Measurements from ENCODE around the gene KLHL25. TPM values are rescaled to one million over a fixed set of nuclear protein-coding genes. Genes with fewer than 3 reads are reported as not detected.

KLHL25 gene
- total and polyA plus RNA-seq, 2 of the 8 experiments (the other 6 are each of a cell fraction or from before 2014, with no cell fraction given), result 16.5 to 22.0 TPM

DNA sequence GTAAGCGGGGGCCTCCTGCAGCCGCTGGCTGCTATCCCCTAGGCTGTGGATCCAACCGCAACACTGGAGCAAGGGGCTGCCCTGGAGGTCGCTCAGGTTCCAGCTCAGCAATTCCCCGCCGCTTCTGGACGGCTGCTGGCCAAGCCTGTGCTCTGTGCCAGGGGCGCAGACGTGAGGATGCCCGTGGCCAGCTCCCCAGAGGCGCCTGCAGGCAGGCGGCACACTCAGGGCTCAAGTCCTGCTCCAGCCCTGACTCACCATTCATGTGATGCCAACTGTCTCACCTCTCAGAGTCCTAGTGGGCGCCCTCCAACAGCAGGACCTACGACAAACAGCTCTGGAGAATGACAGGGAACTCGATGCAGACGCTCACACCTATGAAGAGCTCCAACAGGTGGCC, 31.6 kb downstream of the KLHL25 start (continued):
- TF ChIP-seq, protein P1, sequence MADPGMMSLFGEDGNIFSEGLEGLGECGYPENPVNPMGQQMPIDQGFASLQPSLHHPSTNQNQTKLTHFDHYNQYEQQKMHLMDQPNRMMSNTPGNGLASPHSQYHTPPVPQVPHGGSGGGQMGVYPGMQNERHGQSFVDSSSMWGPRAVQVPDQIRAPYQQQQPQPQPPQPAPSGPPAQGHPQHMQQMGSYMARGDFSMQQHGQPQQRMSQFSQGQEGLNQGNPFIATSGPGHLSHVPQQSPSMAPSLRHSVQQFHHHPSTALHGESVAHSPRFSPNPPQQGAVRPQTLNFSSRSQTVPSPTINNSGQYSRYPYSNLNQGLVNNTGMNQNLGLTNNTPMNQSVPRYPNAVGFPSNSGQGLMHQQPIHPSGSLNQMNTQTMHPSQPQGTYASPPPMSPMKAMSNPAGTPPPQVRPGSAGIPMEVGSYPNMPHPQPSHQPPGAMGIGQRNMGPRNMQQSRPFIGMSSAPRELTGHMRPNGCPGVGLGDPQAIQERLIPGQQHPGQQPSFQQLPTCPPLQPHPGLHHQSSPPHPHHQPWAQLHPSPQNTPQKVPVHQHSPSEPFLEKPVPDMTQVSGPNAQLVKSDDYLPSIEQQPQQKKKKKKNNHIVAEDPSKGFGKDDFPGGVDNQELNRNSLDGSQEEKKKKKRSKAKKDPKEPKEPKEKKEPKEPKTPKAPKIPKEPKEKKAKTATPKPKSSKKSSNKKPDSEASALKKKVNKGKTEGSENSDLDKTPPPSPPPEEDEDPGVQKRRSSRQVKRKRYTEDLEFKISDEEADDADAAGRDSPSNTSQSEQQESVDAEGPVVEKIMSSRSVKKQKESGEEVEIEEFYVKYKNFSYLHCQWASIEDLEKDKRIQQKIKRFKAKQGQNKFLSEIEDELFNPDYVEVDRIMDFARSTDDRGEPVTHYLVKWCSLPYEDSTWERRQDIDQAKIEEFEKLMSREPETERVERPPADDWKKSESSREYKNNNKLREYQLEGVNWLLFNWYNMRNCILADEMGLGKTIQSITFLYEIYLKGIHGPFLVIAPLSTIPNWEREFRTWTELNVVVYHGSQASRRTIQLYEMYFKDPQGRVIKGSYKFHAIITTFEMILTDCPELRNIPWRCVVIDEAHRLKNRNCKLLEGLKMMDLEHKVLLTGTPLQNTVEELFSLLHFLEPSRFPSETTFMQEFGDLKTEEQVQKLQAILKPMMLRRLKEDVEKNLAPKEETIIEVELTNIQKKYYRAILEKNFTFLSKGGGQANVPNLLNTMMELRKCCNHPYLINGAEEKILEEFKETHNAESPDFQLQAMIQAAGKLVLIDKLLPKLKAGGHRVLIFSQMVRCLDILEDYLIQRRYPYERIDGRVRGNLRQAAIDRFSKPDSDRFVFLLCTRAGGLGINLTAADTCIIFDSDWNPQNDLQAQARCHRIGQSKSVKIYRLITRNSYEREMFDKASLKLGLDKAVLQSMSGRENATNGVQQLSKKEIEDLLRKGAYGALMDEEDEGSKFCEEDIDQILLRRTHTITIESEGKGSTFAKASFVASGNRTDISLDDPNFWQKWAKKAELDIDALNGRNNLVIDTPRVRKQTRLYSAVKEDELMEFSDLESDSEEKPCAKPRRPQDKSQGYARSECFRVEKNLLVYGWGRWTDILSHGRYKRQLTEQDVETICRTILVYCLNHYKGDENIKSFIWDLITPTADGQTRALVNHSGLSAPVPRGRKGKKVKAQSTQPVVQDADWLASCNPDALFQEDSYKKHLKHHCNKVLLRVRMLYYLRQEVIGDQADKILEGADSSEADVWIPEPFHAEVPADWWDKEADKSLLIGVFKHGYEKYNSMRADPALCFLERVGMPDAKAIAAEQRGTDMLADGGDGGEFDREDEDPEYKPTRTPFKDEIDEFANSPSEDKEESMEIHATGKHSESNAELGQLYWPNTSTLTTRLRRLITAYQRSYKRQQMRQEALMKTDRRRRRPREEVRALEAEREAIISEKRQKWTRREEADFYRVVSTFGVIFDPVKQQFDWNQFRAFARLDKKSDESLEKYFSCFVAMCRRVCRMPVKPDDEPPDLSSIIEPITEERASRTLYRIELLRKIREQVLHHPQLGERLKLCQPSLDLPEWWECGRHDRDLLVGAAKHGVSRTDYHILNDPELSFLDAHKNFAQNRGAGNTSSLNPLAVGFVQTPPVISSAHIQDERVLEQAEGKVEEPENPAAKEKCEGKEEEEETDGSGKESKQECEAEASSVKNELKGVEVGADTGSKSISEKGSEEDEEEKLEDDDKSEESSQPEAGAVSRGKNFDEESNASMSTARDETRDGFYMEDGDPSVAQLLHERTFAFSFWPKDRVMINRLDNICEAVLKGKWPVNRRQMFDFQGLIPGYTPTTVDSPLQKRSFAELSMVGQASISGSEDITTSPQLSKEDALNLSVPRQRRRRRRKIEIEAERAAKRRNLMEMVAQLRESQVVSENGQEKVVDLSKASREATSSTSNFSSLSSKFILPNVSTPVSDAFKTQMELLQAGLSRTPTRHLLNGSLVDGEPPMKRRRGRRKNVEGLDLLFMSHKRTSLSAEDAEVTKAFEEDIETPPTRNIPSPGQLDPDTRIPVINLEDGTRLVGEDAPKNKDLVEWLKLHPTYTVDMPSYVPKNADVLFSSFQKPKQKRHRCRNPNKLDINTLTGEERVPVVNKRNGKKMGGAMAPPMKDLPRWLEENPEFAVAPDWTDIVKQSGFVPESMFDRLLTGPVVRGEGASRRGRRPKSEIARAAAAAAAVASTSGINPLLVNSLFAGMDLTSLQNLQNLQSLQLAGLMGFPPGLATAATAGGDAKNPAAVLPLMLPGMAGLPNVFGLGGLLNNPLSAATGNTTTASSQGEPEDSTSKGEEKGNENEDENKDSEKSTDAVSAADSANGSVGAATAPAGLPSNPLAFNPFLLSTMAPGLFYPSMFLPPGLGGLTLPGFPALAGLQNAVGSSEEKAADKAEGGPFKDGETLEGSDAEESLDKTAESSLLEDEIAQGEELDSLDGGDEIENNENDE (IDR thresholded peaks at IDR 0.05; ENCODE audit: insufficient replicate concordance, low read length), result no peak
- no peak for TF ChIP-seq SP1 (IDR thresholded peaks at IDR 0.05; ENCODE audit: low read depth, low read length)
- TF ChIP-seq, protein P2, sequence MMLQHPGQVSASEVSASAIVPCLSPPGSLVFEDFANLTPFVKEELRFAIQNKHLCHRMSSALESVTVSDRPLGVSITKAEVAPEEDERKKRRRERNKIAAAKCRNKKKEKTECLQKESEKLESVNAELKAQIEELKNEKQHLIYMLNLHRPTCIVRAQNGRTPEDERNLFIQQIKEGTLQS (IDR thresholded peaks at IDR 0.05; ENCODE audit: insufficient read depth, low read depth, low read length), result no peak
- no peak for TF ChIP-seq NRF1 (IDR thresholded peaks at IDR 0.05; ENCODE audit: low read depth, low read length)
- TF ChIP-seq BRCA1 (IDR thresholded peaks at IDR 0.05; ENCODE audit: low read depth, low read length), result no peak
- TF ChIP-seq SIX5 (IDR thresholded peaks at IDR 0.05; ENCODE audit: low read depth, low read length), result no peak
